HG02798 (cell line): ENCODE data around the gene SLC7A6.

Experiments used
- ATAC-seq: cut with Tn5 transposase; IDR thresholded peaks from one replicate; pipeline ENCODE4 v1.9.1; 2021; ENCODE audit warnings: mild to moderate bottlenecking; ENCODE audit not compliant: unreplicated experiment, poor library complexity

Gene SLC7A6

GRCh38 chr16:68338326-68339119 is 74.2 kb downstream of the SLC7A6 start:
- ATAC-seq: no peak

GRCh38 chr16:68339214-68339613 is 74.9 kb downstream of the SLC7A6 start:
- no peak for ATAC-seq

GRCh38 chr16:68342620-68343019 is 78.3 kb downstream of the SLC7A6 start:
- ATAC-seq: no peak

- no peak for ATAC-seq
Measured at GRCh38 chr16:68343137-68343536, 78.8 kb downstream of the SLC7A6 start.

GRCh38 chr16:68344252-68344651 is 79.9 kb downstream of the SLC7A6 start:
- ATAC-seq: no peak

- no peak for ATAC-seq
Measured at GRCh38 chr16:68345351-68345810, 81.1 kb downstream of the SLC7A6 start.

GRCh38 chr16:68345958-68346635 is 81.8 kb downstream of the SLC7A6 start:
- no peak for ATAC-seq

GRCh38 chr16:68346892-68347480 is 82.7 kb downstream of the SLC7A6 start:
- no peak for ATAC-seq

GRCh38 chr16:68347605-68348004 is 83.3 kb downstream of the SLC7A6 start:
- ATAC-seq: no peak

GRCh38 chr16:68348639-68349445 is 84.5 kb downstream of the SLC7A6 start:
- ATAC-seq: no peak

- ATAC-seq: no peak
Measured at GRCh38 chr16:68349838-68350410, 85.6 kb downstream of the SLC7A6 start.

GRCh38 chr16:68350813-68351350 is 86.6 kb downstream of the SLC7A6 start:
- ATAC-seq: no peak
